Measurements from ENCODE around the gene SLC6A6. TPM values are rescaled to one million over a fixed set of nuclear protein-coding genes. Genes with fewer than 3 reads are reported as not detected.

Gene SLC6A6
- total RNA-seq, 2 donors from 2014 or later, result 6.7 to 8.3 TPM

- intact Hi-C loops (cut with DNase I, micrococcal nuclease), result no loop called here
- DNase-seq (no peak), ATAC-seq (no peak)
Observed at GRCh38 chr3:14441920-14442300, 39.5 kb downstream of the SLC6A6 start.

GRCh38 chr3:14444380-14444779 lies 42.0 kb downstream of the SLC6A6 start:
- no peak for DNase-seq
- no peak for ATAC-seq
- intact Hi-C loops (cut with DNase I, micrococcal nuclease), result no loop called here

GRCh38 chr3:14445773-14446172 lies 43.4 kb downstream of the SLC6A6 start:
- DNase-seq (no peak), ATAC-seq (no peak)
- intact Hi-C loops (cut with DNase I, micrococcal nuclease), result no loop called here

- intact Hi-C loops (cut with DNase I, micrococcal nuclease), result no loop called here
- no peak for ATAC-seq
- no peak for DNase-seq
Observed at GRCh38 chr3:14446988-14447570, 44.7 kb downstream of the SLC6A6 start.

DNA sequence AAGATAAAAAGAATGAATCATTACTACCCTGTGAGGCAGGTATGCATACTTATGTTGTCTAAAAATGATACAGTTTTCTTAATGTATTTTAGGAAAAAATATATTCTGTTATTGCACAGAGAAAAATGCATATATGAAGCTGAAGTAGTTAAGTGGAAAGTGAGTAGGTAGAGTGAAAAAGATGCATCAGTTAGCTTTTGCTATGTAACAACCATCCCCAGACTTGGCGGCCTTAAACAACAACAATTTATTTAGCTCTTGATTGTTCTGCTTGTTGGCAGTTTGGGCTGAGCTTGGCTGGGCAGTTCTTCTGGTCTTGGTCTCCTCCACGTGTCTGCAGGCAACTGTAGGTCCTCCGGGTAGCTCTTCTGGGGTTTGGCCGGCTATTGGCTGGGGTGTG lies 45.7 kb downstream of the SLC6A6 start:
- no peak for ATAC-seq
- no peak for DNase-seq
- intact Hi-C loops (cut with DNase I, micrococcal nuclease), result no loop called here

DNA sequence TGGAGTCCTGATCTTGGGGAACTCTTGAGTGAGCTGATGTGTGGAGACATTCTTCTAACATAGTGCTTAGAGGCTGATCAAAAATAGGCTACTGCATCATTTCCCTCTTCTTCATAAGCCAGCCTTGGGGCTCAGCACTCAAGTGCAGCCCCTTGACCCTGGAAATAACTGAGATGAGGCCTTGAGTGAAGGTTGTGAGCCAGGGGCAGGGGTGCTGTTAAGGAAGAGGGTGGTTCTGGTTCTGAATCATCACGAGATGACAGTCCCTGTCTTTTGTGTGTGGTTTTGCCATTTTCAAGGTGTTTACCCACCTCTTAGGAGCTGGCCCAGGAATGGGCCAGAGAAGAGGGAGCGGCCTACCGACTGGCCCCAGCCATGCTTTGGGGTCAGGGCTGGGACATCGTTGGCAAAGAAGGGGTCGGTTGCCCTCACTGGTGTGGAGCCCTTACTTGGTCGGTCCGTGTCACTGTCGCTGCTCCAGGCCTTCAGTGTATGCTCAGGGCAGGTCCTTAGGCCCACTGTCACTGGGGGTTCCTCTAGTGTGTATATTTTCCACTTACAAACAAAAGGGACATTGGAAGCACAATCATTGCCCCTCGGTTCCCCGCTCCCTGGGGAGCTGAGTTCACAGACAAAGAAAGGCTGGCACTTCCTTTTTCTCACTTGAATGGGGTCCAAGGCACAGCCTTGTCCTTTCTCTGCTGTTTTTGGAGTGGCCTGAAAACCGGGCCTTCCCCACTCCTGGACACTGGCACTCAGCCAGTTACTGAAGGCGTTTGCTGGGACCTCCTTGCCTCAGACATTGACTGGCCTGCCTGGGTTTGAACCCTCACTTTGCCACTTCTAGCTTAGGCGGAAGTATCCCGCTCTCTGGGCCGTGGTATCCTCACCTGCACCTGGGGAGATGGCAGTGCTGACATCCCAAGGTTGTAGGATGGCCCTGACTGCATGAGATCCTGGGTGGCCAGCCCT lies 46.6 kb downstream of the SLC6A6 start:
- intact Hi-C loops (cut with DNase I, micrococcal nuclease), result no loop called here
- DNase-seq (no peak), ATAC-seq (no peak)

- intact Hi-C loops (cut with DNase I, micrococcal nuclease), result loop anchor here in 1 of 2 donors (5.0 kb wide), 1 partner anchor 188 kb away; no protein-coding TSS in a partner anchor
- DNase-seq, result no peak
- ATAC-seq, result no peak
Observed at GRCh38 chr3:14450506-14450905, 48.1 kb downstream of the SLC6A6 start.

DNA sequence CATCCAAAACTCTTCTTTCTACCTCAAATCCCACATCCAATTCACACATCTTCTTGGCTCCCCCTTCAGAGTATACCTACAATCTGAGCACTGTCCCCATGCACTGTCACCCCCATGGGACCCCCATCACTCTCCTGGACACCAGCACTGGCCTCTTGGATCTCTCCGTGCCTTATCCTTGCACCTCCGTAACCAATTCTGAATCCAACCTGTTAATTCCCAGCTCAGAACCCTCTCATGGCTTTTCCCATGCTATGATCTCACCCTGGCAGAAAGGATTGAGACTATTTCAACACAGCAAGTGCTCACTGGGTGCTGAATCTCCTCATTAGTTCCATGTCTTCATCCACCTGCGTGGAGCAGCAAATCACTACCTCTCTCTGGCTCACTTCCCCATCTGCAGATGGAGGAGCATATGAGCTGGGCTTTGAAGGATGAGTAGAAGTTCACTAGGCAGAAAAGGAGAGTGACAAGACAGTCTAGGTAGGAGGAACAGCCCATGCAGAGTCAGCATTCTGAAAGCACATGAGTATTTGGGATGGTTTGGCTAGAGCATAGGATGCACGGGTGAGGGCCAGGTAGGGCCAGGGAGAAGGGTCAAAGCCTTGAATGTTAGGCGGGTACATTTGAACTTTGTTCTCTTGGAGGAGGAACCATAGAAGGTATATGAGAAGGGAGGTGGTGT lies 48.7 kb downstream of the SLC6A6 start:
- DNase-seq (no peak), ATAC-seq (no peak)
- intact Hi-C loops (cut with DNase I, micrococcal nuclease), result loop anchor here in 1 of 2 donors (5.0 kb wide), 1 partner anchor 189 kb away; no protein-coding TSS in a partner anchor

DNA sequence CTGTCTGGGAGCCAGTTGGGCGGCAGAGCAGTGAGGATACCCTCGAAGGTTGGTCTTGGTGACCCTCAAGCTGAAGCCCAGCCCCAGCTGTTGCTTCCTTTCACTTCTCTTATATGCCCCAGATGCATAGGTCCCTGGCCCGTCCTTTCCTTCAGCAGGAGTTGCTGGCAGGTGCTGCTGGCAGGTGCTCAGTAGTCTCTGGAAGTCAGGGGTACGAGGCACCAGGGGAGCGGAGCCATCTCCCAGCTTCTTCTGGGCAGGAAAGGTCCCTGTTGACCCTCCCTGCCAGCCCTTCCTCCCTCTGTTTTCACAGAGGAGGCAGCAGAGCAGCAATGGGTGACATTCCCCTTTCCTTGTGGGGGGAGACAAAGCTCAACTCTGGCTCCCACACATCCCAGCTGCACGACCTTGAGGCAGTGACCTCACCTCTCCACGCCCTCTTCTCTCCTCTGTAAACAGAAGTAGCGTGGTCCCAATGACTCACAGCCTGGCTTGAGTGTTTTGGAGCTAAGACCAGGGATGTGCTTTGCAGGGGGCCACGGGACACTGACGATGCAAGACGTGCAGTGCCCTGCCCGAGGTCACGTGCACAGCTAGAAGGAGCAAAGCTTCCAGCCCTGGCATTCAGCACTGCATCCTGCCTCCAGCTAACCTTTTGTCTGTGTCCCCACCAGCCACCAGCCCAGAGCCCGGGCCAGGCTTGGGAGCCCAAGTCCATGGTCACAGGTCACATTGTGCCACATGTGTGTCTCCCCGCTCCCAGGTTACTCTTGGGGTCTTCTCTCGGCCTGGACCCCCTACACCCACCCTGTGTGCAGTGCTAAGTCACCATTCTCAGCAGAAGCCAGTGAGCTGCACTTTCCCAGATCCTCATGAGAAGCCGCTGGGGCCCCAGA lies 49.7 kb downstream of the SLC6A6 start:
- peak; percentile 46 to 75 for DNase-seq
- ATAC-seq, result peak; percentile 48
- intact Hi-C loops (cut with DNase I, micrococcal nuclease), result loop anchor here in 1 of 2 donors (5.0 kb wide), 1 partner anchor 190 kb away; no protein-coding TSS in a partner anchor

GRCh38 chr3:14452740-14453710 lies 50.6 kb downstream of the SLC6A6 start:
- DNase-seq, result peak; percentile 82 to 92
- intact Hi-C loops (cut with DNase I, micrococcal nuclease), result loop anchor here in 1 of 2 donors (5.0 kb wide), 1 partner anchor 191 kb away; no protein-coding TSS in a partner anchor
- peak; percentile 89 for ATAC-seq

DNA sequence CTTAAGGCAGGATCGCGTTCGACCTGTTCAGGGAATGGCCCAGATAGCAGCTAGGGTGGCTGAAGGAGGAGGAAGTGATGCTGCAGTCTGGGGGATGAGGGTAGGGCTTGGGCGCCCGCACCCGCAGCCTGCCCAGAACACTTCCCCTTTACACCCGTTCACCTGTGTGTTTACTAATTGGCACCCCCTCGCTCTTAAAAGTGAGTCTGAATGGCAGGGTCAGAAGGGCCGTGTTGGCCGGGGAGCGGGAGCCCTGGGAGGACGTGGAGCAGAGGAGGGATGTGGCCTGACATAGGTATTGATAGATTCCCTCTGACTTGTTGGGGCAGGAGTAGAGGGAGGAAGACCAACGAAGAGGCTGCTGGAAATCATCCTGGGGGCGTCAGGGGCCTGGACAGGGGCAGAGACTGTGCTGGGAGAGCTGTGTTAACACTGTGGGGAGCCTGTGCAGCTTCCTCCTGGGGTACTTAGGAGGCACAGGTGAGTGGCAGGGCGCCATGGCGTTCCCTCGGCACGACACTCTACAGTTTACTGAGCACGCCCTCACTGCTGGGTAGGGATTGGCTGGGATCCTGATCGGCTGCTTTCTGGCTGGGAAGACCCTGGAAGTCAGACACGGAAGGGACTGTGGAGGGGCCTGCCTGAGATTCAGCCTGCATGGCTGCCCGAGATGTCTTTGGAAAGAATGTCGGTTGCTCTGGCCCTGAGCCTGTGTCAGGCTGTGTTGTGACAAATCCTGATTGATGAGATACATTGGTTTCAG lies 51.7 kb downstream of the SLC6A6 start:
- DNase-seq (no peak), ATAC-seq (no peak)
- intact Hi-C loops (cut with DNase I, micrococcal nuclease), result loop anchor here in 1 of 2 donors (5.0 kb wide), 1 partner anchor 192 kb away; no protein-coding TSS in a partner anchor

DNA sequence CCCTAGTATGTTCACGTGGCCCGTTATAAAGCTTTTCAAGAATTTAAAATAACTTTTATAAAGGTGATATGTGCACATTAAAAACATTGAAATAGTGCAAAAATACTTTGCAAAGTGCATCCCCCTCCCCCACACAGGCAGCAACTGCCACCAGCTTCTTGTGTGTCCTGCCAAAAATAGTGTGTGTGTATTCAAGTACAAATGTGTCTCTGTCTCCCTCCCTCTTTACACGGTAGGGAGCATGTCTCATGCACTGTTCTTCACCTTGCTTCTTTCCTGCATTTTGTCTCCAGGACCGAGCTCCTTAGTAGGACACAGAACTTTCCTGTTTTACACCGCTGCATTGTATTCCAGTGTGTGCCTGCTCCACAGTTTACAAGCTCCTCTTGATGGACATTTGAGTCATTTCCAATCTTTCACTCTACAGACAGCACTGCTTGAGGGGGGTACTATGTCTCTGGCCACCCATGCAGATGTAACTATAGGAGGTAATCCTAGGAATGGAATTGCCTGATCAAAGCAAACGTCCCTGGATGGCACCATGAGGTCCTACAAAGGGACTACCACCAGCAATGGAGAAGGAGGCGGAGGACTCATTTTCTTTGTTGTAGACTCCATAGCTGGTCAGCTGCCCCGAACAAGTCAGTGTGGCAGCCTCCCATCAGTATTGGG lies 52.4 kb downstream of the SLC6A6 start:
- intact Hi-C loops (cut with DNase I, micrococcal nuclease), result loop anchor here in 1 of 2 donors (5.0 kb wide), 1 partner anchor 192 kb away; no protein-coding TSS in a partner anchor
- DNase-seq (no peak), ATAC-seq (no peak)

DNA sequence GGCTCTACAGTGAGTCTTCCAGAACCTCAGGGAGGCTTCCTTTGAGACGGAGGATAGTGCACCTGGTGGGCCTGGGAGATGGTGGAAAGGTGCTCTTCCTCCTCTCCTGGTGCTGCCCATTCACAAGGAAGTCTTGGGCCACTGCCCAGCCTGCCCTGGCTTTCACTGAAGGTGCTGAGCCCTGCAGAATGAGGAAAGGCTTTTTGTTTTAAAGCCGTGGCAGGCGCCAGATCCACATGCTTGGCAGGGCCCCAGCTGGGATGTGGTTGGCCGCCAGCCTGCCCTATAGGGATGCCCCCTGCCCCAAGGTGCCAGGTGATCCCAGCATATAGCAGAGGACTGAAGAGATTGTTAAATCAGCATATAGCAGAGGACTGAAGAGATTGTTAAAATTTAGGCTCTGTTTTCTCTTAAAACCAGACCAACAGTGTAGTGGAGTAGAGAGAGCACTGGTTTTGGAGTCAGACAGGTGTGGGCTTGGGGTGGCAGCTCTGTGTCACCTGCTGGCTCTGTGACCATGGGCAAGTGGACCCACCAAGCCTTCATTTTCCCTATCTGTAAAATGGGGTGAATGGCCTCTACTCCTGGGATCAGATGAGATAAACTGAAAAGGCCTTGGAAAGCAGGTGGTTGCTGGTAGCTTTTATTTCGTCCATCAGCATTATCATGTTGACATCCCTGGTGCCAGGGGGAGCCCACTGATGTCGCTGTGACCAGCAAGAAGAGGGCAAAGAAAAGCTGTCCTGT lies 53.3 kb downstream of the SLC6A6 start:
- DNase-seq (no peak), ATAC-seq (no peak)
- intact Hi-C loops (cut with DNase I, micrococcal nuclease), result no loop called here

DNA sequence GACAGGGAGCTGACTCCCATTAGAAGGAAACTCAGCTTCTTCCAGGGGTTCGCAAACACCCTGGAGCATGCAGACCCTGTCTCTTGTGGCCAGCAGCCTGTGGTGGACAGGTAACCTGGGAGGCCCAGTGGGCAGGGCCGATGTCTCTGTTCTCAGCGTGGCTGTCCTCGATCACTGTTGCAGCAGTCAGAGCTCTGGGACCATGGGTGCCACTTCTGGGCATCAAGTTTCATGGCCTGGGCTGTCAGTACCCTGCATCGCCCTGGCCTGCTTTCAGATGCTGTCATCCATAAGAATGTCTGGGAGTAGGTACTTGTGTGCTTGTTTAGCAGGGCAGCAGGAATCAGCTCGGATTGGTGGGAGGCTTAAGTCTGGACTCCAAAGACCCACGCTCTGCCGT lies 54.4 kb downstream of the SLC6A6 start:
- intact Hi-C loops (cut with DNase I, micrococcal nuclease), result no loop called here
- DNase-seq, result no peak
- no peak for ATAC-seq

GRCh38 chr3:14457481-14457880 lies 55.1 kb downstream of the SLC6A6 start:
- ATAC-seq, result no peak
- DNase-seq, result no peak
- intact Hi-C loops (cut with DNase I, micrococcal nuclease), result no loop called here

All from left colon (tissue), 2 donors.